ENCODE results near the gene MMS19. TPM values are rescaled to one million over a fixed set of nuclear protein-coding genes. Genes with fewer than 3 reads are reported as not detected.
"Not testable (repeated sequence)": the region's sequence is repeated elsewhere in the genome, so short reads cannot be mapped to it uniquely, and the experiment has no call there.

MMS19 gene
- total RNA-seq, 1 donor from 2014 or later, result 71.5 TPM

- no peak for DNase-seq (ENCODE audit: low spot score)
Measured at GRCh38 chr10:97506199-97506991, 8.2 kb upstream of the MMS19 start.

GRCh38 chr10:97505152-97505551 lies 6.9 kb upstream of the MMS19 start:
- DNase-seq (ENCODE audit: low spot score), result no peak

GRCh38 chr10:97503406-97503805 lies 5.2 kb upstream of the MMS19 start:
- DNase-seq (ENCODE audit: low spot score), result no peak

- DNase-seq (ENCODE audit: low spot score), result no peak
Measured at GRCh38 chr10:97502916-97503315, 4.7 kb upstream of the MMS19 start.

DNA sequence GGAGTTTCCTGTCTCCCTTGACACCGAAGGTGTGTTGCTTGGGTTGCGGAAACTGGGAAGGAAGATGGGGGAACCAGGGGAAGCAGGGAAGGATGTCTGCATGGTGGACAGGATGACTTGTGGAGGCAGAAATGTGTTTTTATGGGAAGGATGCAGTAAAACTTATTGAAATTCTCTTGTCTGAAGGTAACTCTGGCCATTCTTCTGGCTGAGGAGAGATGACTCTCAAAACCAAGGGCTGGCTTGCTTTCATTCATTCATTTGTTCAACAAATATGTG lies 2.0 kb upstream of the MMS19 start:
- no peak for DNase-seq (ENCODE audit: low spot score)

DNA sequence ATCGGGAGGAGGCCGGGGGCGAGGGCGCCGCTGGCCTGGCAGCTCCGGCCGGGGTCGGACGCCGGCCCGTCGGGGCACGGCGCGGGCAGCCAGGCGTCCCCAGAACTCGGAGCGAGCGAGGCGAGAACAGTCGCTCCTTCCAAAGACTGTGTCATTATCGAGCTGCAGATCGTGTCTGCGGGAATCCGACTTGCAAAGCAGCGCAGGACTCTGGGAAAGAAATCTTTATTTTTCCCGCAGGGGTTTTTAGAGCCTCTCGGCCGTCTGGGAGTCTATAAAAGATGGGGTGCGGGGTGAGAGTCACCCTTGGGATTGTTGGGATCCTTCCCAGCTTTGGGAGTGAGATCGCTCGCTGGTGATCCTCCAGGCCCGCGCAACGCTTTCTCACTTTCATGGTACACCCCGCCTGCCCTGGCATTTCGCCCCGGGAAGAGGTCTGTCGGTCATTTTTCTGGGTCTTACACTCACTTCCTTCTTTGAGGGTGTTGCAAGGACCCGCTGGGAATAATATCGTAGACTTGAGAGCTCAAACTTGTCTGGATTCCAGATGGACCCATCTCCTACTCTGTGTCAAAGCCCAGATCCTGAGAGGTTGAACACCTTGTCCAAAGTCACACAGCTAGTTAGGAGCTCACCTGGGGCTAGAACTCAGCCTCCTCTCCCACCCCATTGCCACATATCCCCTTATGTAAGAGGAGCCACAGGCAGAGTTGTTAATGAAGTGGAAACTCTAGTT lies 1.5 kb upstream of the MMS19 start:
- DNase-seq (ENCODE audit: low spot score), result peak; percentile 68

DNA sequence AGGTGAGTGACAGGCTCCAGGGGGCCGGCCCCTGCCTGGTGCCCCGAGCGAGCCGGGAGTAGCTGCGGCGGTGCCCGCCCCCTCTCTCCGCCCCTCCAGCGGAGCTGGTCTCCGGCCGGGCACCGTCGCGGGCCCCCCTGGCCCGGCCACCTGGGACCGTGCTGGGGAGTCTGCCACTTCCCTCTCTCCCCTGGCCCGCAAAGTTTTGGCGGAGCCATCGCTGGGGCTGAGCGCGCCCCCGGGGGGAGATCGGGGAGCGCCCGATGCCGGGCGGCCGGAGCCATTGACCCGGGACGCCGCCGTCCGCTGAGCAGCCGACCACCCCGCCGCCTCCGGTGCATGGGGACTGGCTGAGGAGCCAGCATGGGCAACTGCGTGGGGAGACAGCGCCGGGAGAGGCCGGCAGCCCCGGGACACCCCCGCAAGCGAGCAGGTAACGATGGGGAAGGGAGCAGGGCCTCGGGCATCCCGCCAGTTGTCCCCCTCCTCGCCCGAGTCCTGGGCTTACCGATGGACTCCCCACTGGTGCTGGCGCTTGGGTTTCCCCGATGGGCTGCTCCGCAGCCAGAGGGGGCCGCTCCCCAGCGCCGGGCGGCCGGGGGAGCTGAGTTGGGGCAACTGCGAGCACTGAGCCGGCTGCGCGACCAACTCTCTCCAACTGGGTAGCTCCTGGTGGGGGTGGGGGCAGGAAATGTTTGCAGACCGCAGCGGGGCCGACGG lies 779 bp upstream of the MMS19 start, which contains the start of gene UBTD1:
TSS of gene UBTD1 (plus strand) at position 84 of the 720 bp plus-strand sequence. CDS start at position 364, 280 bp downstream.
- DNase-seq (ENCODE audit: low spot score), result no peak

- DNase-seq (ENCODE audit: low spot score), result peak; percentile 81
Measured at GRCh38 chr10:97497572-97498075, 598 bp downstream of the MMS19 start.

GRCh38 chr10:97494863-97495506 lies 3.2 kb downstream of the MMS19 start:
- no peak for DNase-seq (ENCODE audit: low spot score)

- DNase-seq (ENCODE audit: low spot score), result no peak
Measured at GRCh38 chr10:97494151-97494550, 4.1 kb downstream of the MMS19 start.

DNA sequence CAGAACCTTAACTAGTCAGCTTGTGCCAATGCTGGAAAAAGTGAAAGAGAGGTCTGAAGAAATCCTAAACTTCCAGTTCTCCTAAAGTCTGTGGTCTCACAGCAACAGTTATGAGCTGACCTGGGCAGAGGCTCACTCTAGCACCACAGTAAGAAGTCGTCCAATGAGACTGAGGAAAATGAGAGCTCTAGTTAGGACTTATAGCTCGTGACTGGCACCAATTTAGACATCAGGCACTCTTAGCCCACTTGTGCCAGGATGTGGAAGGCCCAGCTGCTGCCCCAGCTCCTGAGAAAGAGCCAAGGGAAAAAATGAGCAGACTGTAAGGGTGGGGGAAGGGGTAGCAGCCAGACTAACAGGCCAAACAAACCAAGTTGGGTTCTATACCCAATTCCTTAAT lies 7.6 kb downstream of the MMS19 start:
- DNase-seq (ENCODE audit: low spot score), result peak; percentile 17

- DNase-seq (ENCODE audit: low spot score), result no peak
Measured at GRCh38 chr10:97485647-97486281, 12.5 kb downstream of the MMS19 start.

- no peak for DNase-seq (ENCODE audit: low spot score)
Measured at GRCh38 chr10:97483921-97484320, 14.3 kb downstream of the MMS19 start.

- no peak for DNase-seq (ENCODE audit: low spot score)
Measured at GRCh38 chr10:97483506-97483905, 14.7 kb downstream of the MMS19 start.

DNA sequence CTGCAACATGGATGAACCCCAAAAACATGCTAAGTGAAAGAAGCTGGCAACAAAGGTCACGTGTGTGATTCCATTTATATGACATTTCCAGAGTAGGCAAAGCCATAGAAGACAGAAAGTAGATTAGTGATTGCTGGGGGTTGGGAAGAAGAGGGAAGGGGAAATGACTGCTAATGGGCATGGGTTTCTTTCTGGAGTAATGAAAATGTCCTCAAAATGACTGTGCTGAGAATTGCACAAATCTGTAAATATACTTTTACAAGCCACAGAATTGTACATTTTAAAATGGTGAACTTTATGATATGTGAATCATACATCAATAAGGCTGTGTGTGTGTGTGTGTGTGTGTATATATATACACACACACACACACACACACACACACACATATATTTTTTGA lies 15.8 kb downstream of the MMS19 start:
- DNase-seq (ENCODE audit: low spot score), result no peak

- no peak for DNase-seq (ENCODE audit: low spot score)
Measured at GRCh38 chr10:97481071-97481470, 17.2 kb downstream of the MMS19 start.

GRCh38 chr10:97479939-97480338 lies 18.3 kb downstream of the MMS19 start:
- DNase-seq (ENCODE audit: low spot score), result peak; percentile 17

DNA sequence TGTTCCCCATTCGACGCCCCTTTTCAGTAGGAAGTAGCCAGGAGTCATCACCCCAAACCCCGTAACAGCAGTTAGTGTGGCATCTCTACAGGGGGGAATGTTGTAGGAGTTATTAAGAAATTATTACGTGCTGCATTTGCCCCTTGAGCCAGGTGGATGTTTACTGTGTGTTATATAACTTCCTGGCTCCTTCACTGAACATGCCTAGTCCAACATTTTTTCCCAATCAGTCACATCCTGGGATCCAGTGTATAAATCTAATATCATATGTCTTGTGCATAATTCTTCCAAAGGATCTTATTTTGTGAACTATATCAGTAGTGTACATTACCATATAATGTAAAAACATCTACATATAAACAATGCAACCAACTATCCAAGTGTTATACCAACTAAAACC lies 18.8 kb downstream of the MMS19 start:
- not testable (repeated sequence) for DNase-seq (ENCODE audit: low spot score)

DNA sequence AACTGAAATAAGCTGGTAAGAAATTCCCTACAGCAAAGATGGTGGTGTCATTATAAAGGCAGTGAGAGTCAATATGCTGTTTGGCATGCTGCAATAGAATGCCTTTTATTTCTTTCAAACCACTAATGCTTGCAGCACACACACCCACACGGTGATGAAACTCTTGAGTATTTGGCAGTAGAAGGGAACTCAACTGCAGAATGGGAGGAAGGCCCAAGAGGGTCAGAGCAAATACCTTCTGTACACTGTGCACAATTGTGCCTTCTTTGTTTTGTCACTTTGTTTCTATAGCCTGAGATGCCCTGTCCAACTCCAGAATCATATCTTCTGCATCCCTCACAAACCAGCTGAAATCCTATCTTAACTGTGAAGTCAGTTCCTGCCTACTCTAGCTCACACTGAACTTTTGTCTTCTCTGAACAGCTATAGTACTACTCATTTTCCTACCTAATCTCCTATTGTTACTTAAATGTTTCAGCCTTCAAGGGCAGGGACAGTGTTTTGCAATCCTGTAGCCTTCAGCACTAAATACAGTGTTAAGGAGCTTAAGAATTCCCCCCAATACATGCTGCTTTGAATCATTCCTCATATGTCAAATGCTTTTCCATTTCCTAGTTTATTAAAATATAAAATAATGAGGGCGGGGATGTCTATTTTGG lies 22.2 kb downstream of the MMS19 start:
- DNase-seq (ENCODE audit: low spot score), result peak; percentile 8

DNA sequence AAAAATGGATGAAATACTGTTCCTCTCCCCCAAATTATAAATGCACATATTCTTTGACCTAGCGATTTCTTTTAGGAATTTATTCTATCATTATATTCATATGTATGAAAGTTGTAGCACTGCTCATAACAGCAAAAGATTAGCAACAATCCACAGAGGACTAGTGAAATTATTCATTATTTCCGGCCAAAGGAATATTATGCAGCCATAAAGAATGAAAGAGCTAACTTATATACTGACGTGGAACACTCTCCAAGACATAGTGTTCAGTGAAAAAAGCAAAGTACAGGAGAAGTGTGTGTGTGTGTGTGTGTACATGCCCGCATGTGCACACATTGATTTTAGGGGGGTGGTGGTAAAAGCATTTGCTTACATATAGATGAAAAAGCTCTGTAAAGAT lies 23.3 kb downstream of the MMS19 start:
- DNase-seq (ENCODE audit: low spot score), result no peak

- DNase-seq (ENCODE audit: low spot score), result not testable (repeated sequence)
Measured at GRCh38 chr10:97468781-97469180, 29.4 kb downstream of the MMS19 start.
